Fibroblast of the conjunctiva (primary cell): ENCODE measurements around the gene KIF26B.
"Not testable (repeated sequence)": the region's sequence is repeated elsewhere in the genome, so short reads cannot be mapped to it uniquely, and the experiment has no call there.

Experiments
- DNase-seq: peaks from one replicate; pipeline ENCODE4 v3.0.0-alpha.2; 2010; ENCODE audit warnings: low read depth

The KIF26B gene

DNA sequence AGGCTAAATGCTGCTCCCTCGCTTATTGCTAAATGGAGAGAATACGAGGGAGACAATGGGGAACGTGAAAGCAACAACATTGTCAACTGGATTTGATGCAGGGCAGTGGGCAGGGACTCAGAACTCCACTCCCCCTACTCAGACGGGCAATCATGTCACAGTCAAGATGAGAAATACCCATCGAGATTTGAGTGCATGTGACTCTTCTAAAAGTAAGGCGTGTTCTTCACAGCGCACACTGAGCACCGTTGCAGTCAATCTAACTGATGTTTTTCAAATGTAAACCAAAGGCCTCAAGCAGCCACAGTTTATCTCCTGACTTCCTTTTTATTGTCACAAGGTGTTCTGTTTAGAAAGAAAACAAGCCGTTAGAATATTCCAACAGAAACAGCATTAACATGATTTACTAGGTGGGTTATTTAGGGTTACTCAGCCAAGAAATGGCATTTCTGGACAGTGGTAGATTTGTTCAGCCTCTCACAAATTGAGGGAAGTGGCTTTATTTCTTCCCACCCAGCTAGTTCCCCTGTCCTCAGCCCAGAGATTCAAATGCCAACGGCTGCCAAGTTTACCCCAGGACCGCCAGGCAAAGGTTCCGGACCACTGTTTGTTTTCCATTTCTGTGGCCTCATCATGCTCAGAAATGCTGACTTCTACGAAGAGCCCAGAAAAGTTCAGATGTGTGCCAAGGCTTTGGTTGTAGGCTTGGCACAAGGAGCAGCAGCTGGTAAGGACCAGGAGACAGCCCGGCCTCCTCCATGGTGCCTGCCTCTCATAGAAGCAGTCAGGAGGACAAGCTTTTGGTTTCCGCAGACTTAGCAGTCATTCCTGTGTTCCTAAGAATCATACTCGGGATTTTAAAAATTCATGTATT is 171.4 kb downstream of the KIF26B start:
- no peak for DNase-seq

DNA sequence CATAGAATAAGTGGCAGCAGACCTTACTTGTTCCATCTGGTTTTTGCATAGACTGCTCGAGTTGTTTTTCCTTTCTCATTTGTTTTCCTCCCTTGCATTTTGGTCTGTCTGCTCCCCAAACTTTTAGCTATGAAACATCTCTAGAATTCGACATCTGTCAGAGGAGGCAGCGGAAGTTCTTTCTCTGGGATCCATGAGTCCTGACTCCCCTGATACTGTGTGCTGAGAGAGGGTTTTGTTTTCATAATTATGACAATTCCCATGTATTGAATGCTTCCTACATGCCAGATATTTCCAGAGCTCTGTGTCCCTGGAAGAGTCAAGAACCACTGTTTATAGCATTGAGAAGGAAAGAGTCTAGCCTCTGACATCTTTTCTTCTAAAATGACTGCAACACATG is 172.6 kb downstream of the KIF26B start:
- no peak for DNase-seq

DNA sequence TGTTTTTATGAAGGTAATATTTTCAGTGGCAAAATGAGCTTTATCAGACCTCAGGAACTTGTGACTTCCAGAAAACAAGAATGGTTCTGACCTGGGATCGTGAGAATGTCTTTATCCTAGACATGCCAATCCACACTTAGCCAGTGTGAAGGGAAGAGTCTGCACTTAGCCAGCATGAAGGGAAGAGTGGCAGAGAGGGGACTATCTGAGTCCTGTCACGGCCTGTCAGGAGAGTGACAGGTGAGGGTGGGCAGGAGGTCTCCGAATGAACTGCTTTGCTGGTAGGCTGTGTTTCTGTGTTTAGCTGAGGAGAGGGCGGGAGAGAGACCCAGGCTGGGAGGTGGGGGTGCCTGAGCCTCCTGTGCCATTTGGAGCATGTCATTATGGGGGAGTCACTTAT is 173.1 kb downstream of the KIF26B start:
- no peak for DNase-seq

DNA sequence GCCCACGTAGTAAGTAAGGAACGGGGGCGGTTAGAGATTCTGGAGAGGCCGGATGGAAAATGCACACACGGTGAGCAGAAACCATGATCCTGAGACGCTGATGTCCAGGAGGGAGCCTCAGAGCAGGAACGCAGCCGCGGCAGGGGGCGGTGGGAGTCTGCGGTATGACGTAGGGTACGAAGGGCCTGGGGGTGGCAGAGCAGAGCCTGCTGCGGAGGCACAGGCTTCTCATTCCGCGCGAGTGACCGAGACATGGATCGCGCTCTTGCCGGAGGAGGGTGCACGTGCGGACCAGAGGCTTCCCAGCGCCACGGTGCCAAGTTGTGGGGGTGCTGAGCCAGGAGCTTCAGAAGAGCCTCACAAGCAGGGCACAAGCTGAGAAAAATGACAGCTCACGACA is 176.2 kb downstream of the KIF26B start:
- DNase-seq, result no peak

DNA sequence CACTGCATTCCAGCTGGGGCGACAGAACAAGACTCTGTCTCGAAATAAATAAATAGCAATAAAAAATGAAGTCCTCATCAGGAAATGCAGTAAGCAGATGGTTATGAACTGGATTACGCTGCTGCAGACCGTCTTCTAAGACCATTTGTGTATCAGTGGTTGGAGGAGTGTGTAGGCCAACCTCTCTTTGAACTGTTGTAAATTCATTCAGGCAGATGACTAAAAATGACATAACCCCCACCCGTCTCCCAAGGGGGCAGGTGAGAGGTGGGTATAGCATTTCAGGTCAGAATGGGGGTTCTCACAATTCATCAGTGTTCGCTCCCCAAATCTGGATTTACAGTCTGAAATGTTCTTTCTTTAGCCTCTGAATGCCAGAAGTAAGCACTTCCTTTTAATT is 177.3 kb downstream of the KIF26B start:
- no peak for DNase-seq

DNA sequence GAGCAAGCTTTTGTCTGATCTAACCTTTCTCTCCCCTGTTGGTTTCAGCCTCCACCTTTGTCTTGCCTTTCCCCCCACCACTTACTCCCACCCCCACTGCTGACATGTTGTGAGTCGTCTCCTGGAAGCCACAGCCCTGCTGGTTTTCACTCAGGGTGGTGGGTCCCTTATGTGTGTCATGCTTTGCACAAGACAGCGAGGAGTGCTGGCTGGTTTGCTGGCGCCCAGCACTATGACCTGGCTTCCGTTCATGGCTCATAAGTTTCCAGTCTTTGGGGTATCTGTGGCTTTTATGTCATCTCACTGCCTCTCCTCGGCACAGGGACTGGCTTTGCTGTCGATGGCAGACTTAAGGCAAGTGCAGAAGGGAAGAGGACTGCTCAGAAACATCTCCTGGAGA is 177.7 kb downstream of the KIF26B start:
- DNase-seq, result no peak

DNA sequence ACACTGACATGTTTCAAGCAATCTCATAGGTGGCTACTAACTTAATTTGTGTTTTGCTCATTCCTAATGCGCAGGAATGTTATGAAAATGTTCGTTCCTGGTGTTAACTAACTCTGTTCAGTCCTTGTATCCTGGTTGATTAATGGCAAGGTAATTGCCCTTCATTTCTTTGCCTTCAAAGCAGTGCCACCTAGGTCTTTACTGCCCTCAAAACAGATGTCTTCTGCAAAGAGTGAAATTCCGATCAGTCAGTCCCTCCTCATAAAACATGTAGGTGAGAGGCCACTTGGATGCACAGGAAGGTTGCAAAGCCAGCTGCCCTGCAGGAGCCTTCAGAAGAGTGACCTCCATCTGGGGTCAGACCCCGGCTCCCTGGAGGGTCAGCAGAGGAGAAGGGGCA is 179.4 kb downstream of the KIF26B start:
- DNase-seq, result no peak

DNA sequence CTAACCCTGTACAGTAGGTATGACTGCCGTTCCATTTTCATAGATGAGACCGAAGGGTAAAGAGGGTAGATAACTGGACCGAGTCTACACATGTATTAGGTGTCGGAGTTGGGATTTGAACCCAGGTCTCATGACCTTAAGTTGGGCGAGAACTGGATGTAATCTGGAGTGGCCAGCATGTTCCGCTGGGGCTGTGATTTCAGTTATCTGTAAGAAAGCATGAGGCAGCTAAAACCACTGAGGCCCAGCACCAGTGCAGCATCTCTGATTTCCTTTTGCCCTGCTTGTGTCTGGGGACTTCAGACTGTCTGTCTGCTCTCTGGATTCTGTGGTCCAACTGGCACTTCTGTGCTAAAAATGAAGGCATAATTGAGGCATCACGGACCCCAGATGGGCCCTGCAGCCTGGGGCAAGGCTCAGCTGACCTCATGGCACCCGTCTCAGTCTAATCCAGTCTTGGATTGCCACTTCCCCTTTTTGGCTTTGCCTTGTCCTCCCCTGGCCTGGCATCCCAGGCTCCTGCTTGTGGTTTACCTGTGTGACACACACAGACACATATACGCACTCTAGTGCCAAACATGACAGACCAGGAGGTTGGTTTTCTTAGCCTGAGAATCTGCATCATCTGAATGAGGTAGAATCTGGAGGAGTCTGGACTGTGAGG is 180.2 kb downstream of the KIF26B start:
- no peak for DNase-seq

DNA sequence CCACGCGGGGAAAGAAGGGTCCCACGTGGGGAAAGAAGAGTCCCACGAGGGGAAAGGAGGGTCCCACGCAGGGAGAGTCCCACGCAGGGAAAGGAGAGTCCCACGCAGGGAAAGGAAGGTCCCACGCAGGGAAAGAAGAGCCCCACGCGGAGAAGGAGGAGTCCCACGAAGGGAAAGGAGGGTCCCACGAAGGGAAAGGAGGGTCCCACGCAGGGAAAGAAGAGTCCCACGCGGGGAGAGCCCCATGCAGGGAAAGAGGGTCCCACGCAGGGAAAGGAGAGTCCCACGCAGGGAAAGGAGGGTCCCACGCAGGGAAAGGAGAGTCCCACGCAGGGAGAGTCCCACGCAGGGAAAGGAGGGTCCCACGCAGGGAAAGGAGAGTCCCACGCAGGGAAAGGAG is 180.9 kb downstream of the KIF26B start:
- DNase-seq, result not testable (repeated sequence)

DNA sequence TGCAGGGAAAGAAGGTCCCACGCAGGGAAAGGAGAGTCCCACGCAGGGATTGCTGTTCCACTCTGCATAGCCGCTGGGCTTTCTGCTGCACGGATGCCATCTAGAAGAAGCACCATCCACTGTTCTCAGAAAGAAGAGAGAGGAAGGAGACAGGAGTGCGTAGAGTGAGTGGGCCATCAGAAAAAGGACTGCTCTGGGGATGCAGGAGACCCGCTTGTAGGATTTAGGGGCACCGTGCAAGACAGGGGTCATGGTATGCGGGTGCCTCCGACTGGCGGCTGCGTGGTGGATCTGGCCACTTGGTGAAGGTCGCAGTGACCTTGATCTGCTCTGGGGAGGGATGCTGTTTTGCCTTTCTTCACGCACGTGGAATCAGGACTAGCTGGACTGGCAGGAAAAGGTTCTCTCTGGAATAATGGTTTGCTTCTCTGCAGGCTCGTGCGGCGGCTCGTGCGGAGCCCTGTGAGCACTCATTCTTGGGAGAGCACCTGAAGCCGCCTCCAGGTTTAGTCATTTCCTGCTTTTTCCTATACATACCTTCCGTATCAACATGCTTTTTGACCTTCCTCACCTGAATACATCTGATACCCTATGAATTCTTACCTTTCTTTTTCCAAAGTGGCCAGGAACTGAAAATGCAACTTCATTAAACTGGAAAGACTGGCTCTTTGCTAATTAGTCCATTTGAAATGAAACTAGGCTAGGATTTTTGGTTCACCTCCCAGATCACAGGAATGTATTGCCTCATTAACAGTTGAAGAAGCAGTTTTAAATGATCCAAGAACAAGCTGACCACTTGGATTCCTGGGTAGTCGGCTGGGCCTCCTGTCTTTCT is 181.6 kb downstream of the KIF26B start:
- no peak for DNase-seq

DNA sequence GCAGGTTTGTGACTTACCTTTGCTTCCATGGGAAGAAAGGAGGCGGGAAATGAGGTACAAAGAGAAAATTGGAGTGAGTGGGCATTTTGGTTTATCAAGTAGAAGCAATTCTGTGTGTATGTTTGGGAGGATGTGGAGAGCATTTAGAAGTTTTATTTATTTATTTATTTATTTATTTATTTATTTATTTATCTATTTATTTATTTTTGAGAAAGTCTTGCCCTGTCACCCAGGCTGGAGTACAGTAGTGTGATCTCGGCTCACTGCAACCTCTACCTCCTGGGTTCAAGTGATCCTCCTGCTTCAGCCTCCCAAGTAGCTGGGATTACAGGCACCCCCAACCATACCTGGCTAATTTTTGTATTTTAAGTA is 182.2 kb downstream of the KIF26B start:
- DNase-seq, result not testable (repeated sequence)

DNA sequence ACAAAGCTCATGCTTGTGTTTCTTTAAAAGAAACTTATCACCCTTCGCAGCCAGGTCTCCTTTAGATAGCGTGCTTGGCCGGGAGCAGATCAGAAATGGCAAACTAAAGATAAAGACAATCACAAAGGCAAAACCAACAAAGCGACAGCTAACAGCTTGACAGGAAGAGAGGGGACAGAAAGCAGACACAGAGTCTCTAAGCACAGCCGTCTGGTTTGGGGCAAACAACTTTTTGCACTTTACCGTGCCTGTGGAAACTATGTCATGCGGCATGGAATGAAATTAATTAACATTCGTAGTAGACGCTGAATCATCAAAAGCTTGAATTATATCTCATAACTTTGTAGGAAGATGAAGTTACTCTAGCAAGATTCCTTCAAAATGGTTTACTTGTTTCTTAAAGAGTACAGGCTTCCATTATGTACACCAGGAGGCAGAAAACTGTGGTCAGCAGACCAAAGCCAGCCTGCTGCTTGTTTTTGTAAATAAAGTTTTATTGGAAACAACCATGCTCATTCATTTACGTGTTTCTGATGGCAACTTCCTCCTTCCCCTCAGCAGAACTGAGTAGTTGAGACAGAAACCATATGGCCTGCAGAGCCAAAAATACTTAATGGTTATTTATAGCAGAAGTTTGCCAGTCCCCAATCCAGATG is 183.2 kb downstream of the KIF26B start:
- no peak for DNase-seq

DNA sequence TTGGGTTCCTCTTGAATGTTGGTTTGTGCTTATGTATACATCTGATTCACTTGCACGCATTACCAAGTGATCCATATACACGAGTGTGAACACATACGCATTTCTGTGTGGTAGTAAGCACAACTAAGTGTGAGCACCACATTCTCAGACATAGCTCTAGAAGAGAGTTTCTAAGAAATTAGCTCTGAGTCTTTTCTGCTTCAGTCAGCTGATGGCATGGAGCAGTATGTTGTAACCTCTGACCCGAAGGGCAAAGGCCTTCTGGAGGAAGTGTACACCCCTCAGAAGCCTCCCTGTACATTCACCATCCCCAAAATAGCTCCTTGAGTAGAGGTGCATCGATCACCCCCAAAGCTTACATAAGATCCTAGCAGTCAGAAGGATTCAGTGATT is 183.7 kb downstream of the KIF26B start:
- DNase-seq, result no peak

DNA sequence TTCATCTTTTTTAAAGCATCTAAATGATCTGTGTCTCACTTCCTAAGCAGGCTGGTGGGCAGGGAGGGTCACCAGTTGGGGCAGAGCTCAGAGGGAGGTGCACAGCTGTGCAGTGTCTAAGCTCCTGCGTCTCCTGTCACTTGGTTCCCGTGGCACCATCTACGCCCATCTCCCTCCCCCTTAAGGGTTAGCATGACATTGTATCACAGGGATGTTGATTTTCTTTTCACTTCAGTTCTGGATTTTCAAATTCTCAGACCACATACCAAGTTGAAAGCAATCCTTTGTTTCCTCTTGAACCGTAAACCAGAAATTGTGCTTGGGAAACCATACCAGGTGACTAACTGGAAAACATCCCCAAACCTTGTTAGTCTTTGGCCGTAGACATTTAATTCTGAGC is 187.0 kb downstream of the KIF26B start:
- no peak for DNase-seq

DNA sequence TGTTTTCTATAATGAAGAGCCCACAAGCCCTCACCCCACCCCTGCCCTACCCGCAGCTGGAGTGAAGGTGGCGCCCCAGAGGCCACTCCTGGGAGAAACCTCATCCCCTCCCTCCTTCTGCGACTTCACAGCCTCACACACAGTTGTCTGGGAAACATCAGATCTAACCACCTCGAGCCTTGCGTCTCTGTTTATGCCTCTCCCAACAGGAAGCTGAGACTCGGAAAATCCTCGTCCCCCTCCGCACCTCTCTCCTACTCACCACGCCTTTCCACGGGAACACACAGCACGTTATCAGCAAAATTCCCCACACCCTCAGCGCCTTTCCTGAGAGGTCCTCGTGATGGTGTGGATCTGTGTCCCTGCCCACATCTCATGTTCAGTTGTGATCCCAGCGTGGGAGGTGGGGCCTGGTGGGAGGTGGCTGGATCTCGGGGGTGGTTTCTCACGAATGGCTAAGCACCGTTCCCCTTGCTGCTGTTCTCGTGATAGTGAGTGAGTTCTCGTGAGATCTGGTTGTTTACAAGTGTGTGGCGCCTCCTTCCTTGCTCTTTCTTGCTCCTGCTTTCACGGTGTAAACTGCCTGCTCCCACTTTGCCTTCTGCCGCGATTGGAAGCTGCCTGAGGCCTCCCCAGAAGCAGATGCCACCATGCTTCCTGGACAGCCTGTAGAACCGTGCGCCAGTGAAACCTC is 190.6 kb downstream of the KIF26B start:
- no peak for DNase-seq

DNA sequence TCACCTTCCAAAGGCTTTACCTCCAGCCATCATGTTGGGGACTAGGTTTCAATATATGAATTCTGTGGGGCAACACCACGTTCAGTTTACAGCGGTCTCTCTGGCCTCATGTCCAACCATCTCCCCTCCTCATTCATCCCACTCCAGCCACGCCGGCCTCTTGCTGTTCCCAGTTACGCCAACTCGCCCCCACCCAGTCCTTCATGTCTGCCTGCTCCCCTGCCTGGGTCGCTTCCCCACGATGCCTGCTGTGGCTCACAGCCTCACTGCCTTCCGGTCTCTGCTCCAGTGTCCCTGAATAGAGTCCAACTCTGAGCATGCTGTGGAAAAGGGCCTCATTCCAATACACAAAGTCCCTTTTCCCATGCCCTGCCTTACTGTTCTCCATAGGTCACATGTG is 193.8 kb downstream of the KIF26B start:
- DNase-seq, result no peak

DNA sequence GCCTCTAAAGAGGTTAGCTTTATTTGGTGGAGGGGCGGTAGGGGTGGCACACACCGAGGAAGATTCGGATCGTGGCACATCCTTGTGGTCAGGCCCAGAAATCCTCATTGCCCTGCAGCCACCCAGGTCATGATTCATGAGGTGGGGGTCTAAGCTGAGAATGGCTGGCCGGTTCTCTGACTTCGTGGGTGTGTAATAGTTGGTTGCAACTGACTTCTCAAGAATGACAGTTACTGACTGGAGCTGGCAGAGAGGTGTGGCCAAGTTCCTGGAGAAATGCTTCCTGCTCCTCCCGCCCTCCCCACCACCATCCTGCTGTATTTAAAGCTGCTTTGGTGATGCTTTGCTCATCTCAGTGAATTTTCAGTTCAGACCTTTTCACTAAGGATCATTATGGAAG is 198.6 kb downstream of the KIF26B start:
- no peak for DNase-seq

DNA sequence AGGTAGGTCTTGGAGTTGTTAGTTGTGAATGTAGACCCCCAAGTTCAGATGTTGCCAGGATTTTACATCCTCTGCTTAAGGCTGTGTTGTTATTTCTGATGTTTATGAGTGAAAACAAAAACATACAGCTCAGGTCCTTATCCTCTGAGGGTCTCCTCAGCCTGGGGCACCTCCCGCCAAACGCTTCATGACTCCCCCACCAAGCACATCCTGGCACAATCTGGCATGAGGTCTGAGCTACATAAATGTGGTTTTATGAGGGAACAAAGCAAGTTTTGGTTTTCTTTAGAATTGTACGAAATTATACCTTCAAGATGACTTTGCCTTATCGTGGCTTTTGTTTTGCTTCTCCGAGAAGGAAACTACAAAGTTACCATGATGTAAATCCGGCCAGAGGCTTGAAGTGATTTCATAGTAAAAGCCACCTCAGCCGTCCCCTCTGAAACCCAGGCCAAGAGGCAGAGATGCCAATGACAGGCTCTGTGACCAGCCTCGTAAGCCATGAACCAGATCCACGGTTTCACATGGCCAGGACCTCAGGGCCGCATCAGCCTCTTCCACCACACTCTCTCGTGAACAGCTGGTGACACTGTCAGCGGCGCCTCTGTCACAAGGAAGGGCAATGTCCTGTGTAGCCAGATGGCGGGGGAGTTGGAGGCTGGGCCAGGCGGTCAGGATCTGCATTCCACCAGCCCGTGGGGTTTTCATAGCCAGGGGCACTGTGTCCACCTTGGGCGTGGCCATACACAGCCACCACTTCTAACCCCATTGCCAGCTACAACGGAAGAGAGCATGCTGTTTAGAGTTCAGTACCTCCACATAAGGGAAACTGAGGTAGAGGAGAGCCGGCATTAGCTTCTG is 199.4 kb downstream of the KIF26B start:
- no peak for DNase-seq

DNA sequence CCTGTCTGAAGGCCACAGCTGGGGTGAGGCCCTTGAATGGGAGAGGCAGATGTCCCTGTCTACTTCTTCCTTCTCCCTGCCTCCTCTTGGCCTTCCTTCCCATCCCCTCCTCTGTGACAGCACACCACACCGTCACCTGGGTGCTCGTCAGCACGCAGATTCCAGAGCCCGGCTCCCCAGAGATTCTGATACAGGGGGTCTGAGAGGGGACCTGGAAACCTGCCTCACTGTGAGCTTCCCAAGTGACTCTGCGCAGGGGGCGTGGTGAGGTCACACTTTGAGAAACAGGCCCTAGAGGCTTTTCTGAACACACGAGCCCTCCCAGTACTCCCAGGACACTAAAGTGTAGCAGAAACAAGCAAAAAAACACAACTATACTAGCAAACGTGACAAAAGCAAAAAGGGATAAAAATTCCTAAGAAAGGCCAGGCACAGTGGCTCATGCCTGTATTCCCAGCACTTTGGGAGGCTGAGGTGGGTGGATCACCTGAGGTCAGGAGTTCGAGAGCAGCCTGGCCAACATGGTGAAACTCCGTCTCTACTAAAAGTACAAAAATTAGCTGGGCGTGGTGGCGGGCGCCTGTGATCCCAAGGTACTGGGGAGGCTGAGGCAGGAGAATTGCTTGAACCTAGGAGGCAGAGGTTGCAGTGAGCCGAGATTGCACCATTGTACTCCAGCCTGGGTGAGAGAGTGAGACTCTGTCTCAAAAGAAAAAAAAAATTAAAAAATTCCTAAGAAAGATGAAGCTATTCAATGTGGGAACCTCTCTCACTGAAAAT is 201.3 kb downstream of the KIF26B start:
- DNase-seq, result not testable (repeated sequence)
